Measurements from ENCODE around the gene NEURL1.

Gene NEURL1

GRCh38 chr10:103493362-103493915 lies at the start of gene NEURL1:
NEURL1 (plus strand) TSS chr10:103493705; CDS start chr10:103494388, 683 bp downstream.
- no peak within 1 kb of the TSS for H3K4me3 ChIP-seq (ENCODE audit: low read depth, low read length)
- no peak for DNase-seq (ENCODE audit: low read depth)
- TF ChIP-seq CTCF (IDR thresholded peaks at IDR 0.05; ENCODE audit: control insufficient read depth, extremely low read depth, insufficient read depth), result no peak

- no peak overlapping the region for H3K4me3 ChIP-seq (ENCODE audit: low read depth, low read length)
- DNase-seq (ENCODE audit: low read depth), result no peak
- no peak for TF ChIP-seq CTCF (IDR thresholded peaks at IDR 0.05; ENCODE audit: control insufficient read depth, extremely low read depth, insufficient read depth)
Observed at GRCh38 chr10:103444478-103444877, 49.0 kb upstream of the NEURL1 start.

GRCh38 chr10:103445366-103445765 lies 48.1 kb upstream of the NEURL1 start:
- H3K4me3 ChIP-seq (ENCODE audit: low read depth, low read length), result no peak overlapping the region
- no peak for DNase-seq (ENCODE audit: low read depth)
- no peak for TF ChIP-seq CTCF (IDR thresholded peaks at IDR 0.05; ENCODE audit: control insufficient read depth, extremely low read depth, insufficient read depth)

- no peak for TF ChIP-seq CTCF (IDR thresholded peaks at IDR 0.05; ENCODE audit: control insufficient read depth, extremely low read depth, insufficient read depth)
- no peak for DNase-seq (ENCODE audit: low read depth)
- no peak overlapping the region for H3K4me3 ChIP-seq (ENCODE audit: low read depth, low read length)
Observed at GRCh38 chr10:103445767-103446567, 47.5 kb upstream of the NEURL1 start.

GRCh38 chr10:103447187-103447586 lies 46.3 kb upstream of the NEURL1 start:
- H3K4me3 ChIP-seq (ENCODE audit: low read depth, low read length), result no peak overlapping the region
- DNase-seq (ENCODE audit: low read depth), result no peak
- no peak for TF ChIP-seq CTCF (IDR thresholded peaks at IDR 0.05; ENCODE audit: control insufficient read depth, extremely low read depth, insufficient read depth)

GRCh38 chr10:103448746-103449145 lies 44.8 kb upstream of the NEURL1 start:
- H3K4me3 ChIP-seq (ENCODE audit: low read depth, low read length), result no peak overlapping the region
- TF ChIP-seq CTCF (IDR thresholded peaks at IDR 0.05; ENCODE audit: control insufficient read depth, extremely low read depth, insufficient read depth), result no peak
- DNase-seq (ENCODE audit: low read depth), result no peak

Measured in LNCaP clone FGC (cell line).